Ascending aorta (tissue), 2 donors: Measurements from ENCODE around the gene CRYBA4. TPM values are rescaled to one million over a fixed set of nuclear protein-coding genes. Genes with fewer than 3 reads are reported as not detected.

ENCODE experiments used
- DNase-seq, 2 donors: peaks; one replicate each; pipeline ENCODE4 v3.0.0-alpha.2; 2019; ENCODE audit warnings: low spot score in 2 of 2
- H3K27ac ChIP-seq, 2 donors: fragments of 200-600 bp; sonication (generic); one replicate each; pipeline ENCODE4 v1.5.1; 2016 to 2017; ENCODE audit warnings: mild to moderate bottlenecking in 1 of 2
- H3K27me3 ChIP-seq: fragments of 200-600 bp; sonication (generic); one replicate; pipeline ENCODE4 v1.5.1; 2017
- H3K36me3 ChIP-seq, 2 donors: fragments of 200-600 bp; sonication (generic); one replicate each; pipeline ENCODE4 v1.5.1; 2016
- H3K4me1 ChIP-seq, 2 donors: fragments of 200-600 bp; sonication (generic); one replicate each; pipeline ENCODE4 v1.5.1; 2016 to 2017; ENCODE audit warnings: mild to moderate bottlenecking in 1 of 2
- H3K4me3 ChIP-seq, 2 donors: fragments of 200-600 bp; sonication (generic); one replicate each; pipeline ENCODE4 v1.5.1; 2016 to 2017; ENCODE audit warnings: mild to moderate bottlenecking in 1 of 2
- H3K9me3 ChIP-seq, 2 donors: fragments of 200-600 bp; sonication (generic); one replicate each; pipeline ENCODE4 v1.5.1; 2016
- CTCF ChIP-seq, 3 experiments: fragments of 200-600 bp in 2 of 3; fragments of 450-650 bp in 1 of 3; sonication (generic) in 2 of 3; IDR thresholded peaks; one replicate each; pipeline ENCODE4 v1.5.1; 2016 to 2019; ENCODE audit warnings: antibody characterized with exemption in 3 of 3, mild to moderate bottlenecking in 1 of 3, moderate library complexity in 1 of 3
- intact Hi-C: fragments of 100-400 bp; cut with DNase I; formaldehyde crosslinking; loops from one replicate; pipeline ENCODE4 v1.15.1; 2023
- total RNA-seq: library from RNA; depleted of rRNA; stranded (reverse); fragments of >200 nt; gene quantifications from one replicate; pipeline ENCODE4 v1.1.0, GENCODE V29; 2016

Gene CRYBA4
- total RNA-seq, 1 donor from 2014 or later = not detected

- intact Hi-C loops = no loop called here
- Histone ChIP-seq H3K27me3 (no peaks in the 10 kb centered on the region), H3K27ac (peak overlapping the region; percentile 96 to 99), H3K36me3 (no peaks in the 10 kb centered on the region), H3K4me3 (peak overlapping the region; percentile 70 to 80), H3K4me1 (peaks cover 19 to 26% of the 10 kb centered on the region in 2 donors), H3K9me3 (no peaks in the 10 kb centered on the region)
- no peak for TF ChIP-seq CTCF (IDR thresholded peaks at IDR 0.05)
- no peak for DNase-seq
These were observed 50.3 kb downstream of the CRYBA4 start for GRCh38 chr22:26672060-26672471.

GRCh38 chr22:26672590-26673468 lies 51.1 kb downstream of the CRYBA4 start:
- peak; percentile 69 to 95 for DNase-seq
- intact Hi-C loops = no loop called here

GRCh38 chr22:26673486-26673885 lies 51.7 kb downstream of the CRYBA4 start:
- H3K27ac ChIP-seq = peak overlapping the region; percentile 96 to 99
- DNase-seq = no peak
- H3K27me3 ChIP-seq = no peaks in the 10 kb centered on the region
- H3K4me1 ChIP-seq = peaks cover 19 to 26% of the 10 kb centered on the region in 2 donors
- no peaks in the 10 kb centered on the region for H3K36me3 ChIP-seq
- H3K4me3 ChIP-seq = peak overlapping the region; percentile 70 to 80
- intact Hi-C loops = no loop called here
- no peak for TF ChIP-seq CTCF (IDR thresholded peaks at IDR 0.05)
- no peaks in the 10 kb centered on the region for H3K9me3 ChIP-seq

More at GRCh38 chr22:26672590-26673468, 51.1 kb downstream of the CRYBA4 start:
- Histone ChIP-seq H3K4me1 (peaks cover 19 to 26% of the 10 kb centered on the region in 2 donors), H3K27ac (peak overlapping the region; percentile 96 to 99), H3K9me3 (no peaks in the 10 kb centered on the region), H3K4me3 (peak overlapping the region; percentile 70 to 80), H3K36me3 (no peaks in the 10 kb centered on the region), H3K27me3 (no peaks in the 10 kb centered on the region)
- TF ChIP-seq CTCF (IDR thresholded peaks at IDR 0.05) = peak; percentile 36 to 58 (median 37)

- Histone ChIP-seq H3K36me3 (no peaks in the 10 kb centered on the region), H3K27me3 (no peaks in the 10 kb centered on the region), H3K27ac (peak overlapping the region; percentile 96 to 99), H3K4me1 (peaks cover 19 to 26% of the 10 kb centered on the region in 2 donors), H3K4me3 (peak overlapping the region; percentile 70 to 80), H3K9me3 (no peaks in the 10 kb centered on the region)
- no peak for DNase-seq
- no peak for TF ChIP-seq CTCF (IDR thresholded peaks at IDR 0.05)
- intact Hi-C loops = loop anchor here (5.0 kb wide), 1 partner anchor 1333 kb away; no protein-coding TSS in a partner anchor
These were observed 52.7 kb downstream of the CRYBA4 start for GRCh38 chr22:26674211-26675190.

GRCh38 chr22:26675687-26676268 lies 54.0 kb downstream of the CRYBA4 start:
- DNase-seq = no peak
- Histone ChIP-seq H3K27ac (no peak overlapping the region), H3K4me1 (peaks cover 19 to 26% of the 10 kb centered on the region in 2 donors), H3K9me3 (no peaks in the 10 kb centered on the region), H3K36me3 (peaks cover 0 to 3% of the 10 kb centered on the region in 2 donors), H3K27me3 (no peaks in the 10 kb centered on the region), H3K4me3 (no peak overlapping the region)
- intact Hi-C loops = loop anchor here (5.0 kb wide), 1 partner anchor 1332 kb away; no protein-coding TSS in a partner anchor
- no peak for TF ChIP-seq CTCF (IDR thresholded peaks at IDR 0.05)
